MM.1S (cell line): ENCODE results near the gene LHFPL5.

ENCODE experiments used
- DNase-seq: peaks from one replicate; pipeline ENCODE4 v3.0.0-alpha.2; 2015
- H2AFZ ChIP-seq: fragments of 300-600 bp; sonication (generic); 2 replicates; pipeline ENCODE4 v1.6.0; 2016; ENCODE audit warnings: antibody characterized with exemption, low read length
- H3F3A ChIP-seq: fragments of 300-600 bp; sonication (generic); 2 replicates; pipeline ENCODE4 v1.6.1; 2016; ENCODE audit warnings: mild to moderate bottlenecking, antibody characterized with exemption, low read length, moderate library complexity, mixed read lengths; ENCODE audit not compliant: insufficient read depth
- H3K27ac ChIP-seq: fragments of 300-600 bp; sonication (generic); 2 replicates; pipeline ENCODE4 v1.5.1; 2016; ENCODE audit warnings: mild to moderate bottlenecking, low read length
- H3K27me3 ChIP-seq: fragments of 300-600 bp; sonication (generic); replicated peaks from 2 replicates; pipeline ENCODE4 v1.6.0; 2016; ENCODE audit warnings: low read length; ENCODE audit not compliant: insufficient read depth
- H3K36me3 ChIP-seq: fragments of 300-600 bp; sonication (generic); replicated peaks from 2 replicates; pipeline ENCODE4 v1.6.1; 2016; ENCODE audit warnings: mild to moderate bottlenecking, low read length, mixed read lengths; ENCODE audit not compliant: insufficient read depth
- H3K4me1 ChIP-seq: fragments of 300-600 bp; sonication (generic); 2 replicates; pipeline ENCODE4 v1.6.1; 2016; ENCODE audit warnings: low read length, mixed read lengths
- H3K4me2 ChIP-seq: fragments of 300-600 bp; sonication (generic); 2 replicates; pipeline ENCODE4 v1.6.0; 2016; ENCODE audit warnings: low read depth, low read length
- H3K4me3 ChIP-seq: fragments of 300-600 bp; sonication (generic); 2 replicates; pipeline ENCODE4 v1.5.1; 2016; ENCODE audit warnings: low read length, mixed read lengths
- H3K79me2 ChIP-seq: fragments of 300-600 bp; sonication (generic); 2 replicates; pipeline ENCODE4 v1.6.1; 2016; ENCODE audit warnings: mixed run types, low read length, mixed read lengths
- H3K9ac ChIP-seq: fragments of 300-600 bp; sonication (generic); 2 replicates; pipeline ENCODE4 v1.6.1; 2016; ENCODE audit warnings: low read length, mixed read lengths
- H3K9me2 ChIP-seq: fragments of 300-600 bp; sonication (generic); replicated peaks from 2 replicates; pipeline ENCODE4 v1.6.1; 2016; ENCODE audit warnings: mild to moderate bottlenecking, low read length, mixed read lengths; ENCODE audit not compliant: insufficient read depth
- H3K9me3 ChIP-seq: fragments of 300-600 bp; sonication (generic); replicated peaks from 2 replicates; pipeline ENCODE4 v1.6.1; 2016; ENCODE audit warnings: mild to moderate bottlenecking, low read length, mixed read lengths; ENCODE audit not compliant: insufficient read depth
- H4K20me1 ChIP-seq: fragments of 300-600 bp; sonication (generic); 2 replicates; pipeline ENCODE4 v1.6.1; 2016; ENCODE audit warnings: mild to moderate bottlenecking, low read length, moderate library complexity, mixed read lengths; ENCODE audit not compliant: insufficient read depth
- EZH2 ChIP-seq: fragments of 300-600 bp; sonication (generic); optimal IDR thresholded peaks from 2 replicates; pipeline ENCODE3; 2017; ENCODE audit warnings: low read depth, mild to moderate bottlenecking, antibody characterized with exemption, low read length, mixed read lengths
- EZH2phosphoT487 ChIP-seq: fragments of 300-600 bp; sonication (generic); IDR thresholded peaks from 2 replicates; pipeline ENCODE4 v1.6.1; 2018; ENCODE audit warnings: antibody characterized with exemption, low read length
- TF ChIP-seq, protein P1 (sequence below): fragments of 300-600 bp; sonication (generic); IDR thresholded peaks from 2 replicates; pipeline ENCODE4 v1.5.1; 2016; ENCODE audit warnings: antibody characterized with exemption, low read length, mixed read lengths

Gene LHFPL5

DNA sequence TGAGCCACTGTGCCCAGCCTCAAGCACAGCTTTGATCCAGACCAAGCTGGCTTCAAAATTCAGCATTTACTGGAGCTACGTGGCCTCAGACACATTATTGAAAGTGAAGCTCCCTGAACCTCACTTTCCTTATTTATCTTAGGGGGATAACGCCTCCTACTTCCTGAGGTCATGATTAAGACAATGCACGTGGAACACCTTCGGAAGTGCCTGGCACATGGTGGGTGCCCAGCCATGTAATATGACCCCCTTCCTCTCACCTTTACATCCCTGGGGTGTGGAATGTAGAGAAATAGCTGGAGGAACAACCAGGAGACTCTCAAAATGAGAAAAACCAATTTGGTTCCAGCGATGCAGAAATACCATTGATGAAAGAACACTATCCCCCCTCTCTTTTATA, 6.4 kb upstream of the LHFPL5 start:
- H3K36me3 ChIP-seq: no peaks in the 10 kb centered on the region
- no peak overlapping the region for H3K27ac ChIP-seq
- no peaks in the 10 kb centered on the region for H3K4me1 ChIP-seq
- H3K4me2 ChIP-seq: no peak overlapping the region
- no peaks in the 10 kb centered on the region for H3K9me2 ChIP-seq
- no peaks in the 10 kb centered on the region for H3K27me3 ChIP-seq
- DNase-seq: no peak
- no peaks in the 10 kb centered on the region for H3K79me2 ChIP-seq
- no peaks in the 10 kb centered on the region for H3K9me3 ChIP-seq
- H2AFZ ChIP-seq: no peak overlapping the region
- H3F3A ChIP-seq: no peaks in the 10 kb centered on the region
- H4K20me1 ChIP-seq: no peaks in the 10 kb centered on the region
- H3K4me3 ChIP-seq: no peak overlapping the region
- no peak overlapping the region for H3K9ac ChIP-seq
- TF ChIP-seq EZH2phosphoT487: no peak
- no peak for TF ChIP-seq EZH2
- TF ChIP-seq, protein P1, sequence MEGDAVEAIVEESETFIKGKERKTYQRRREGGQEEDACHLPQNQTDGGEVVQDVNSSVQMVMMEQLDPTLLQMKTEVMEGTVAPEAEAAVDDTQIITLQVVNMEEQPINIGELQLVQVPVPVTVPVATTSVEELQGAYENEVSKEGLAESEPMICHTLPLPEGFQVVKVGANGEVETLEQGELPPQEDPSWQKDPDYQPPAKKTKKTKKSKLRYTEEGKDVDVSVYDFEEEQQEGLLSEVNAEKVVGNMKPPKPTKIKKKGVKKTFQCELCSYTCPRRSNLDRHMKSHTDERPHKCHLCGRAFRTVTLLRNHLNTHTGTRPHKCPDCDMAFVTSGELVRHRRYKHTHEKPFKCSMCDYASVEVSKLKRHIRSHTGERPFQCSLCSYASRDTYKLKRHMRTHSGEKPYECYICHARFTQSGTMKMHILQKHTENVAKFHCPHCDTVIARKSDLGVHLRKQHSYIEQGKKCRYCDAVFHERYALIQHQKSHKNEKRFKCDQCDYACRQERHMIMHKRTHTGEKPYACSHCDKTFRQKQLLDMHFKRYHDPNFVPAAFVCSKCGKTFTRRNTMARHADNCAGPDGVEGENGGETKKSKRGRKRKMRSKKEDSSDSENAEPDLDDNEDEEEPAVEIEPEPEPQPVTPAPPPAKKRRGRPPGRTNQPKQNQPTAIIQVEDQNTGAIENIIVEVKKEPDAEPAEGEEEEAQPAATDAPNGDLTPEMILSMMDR: no peak

DNA sequence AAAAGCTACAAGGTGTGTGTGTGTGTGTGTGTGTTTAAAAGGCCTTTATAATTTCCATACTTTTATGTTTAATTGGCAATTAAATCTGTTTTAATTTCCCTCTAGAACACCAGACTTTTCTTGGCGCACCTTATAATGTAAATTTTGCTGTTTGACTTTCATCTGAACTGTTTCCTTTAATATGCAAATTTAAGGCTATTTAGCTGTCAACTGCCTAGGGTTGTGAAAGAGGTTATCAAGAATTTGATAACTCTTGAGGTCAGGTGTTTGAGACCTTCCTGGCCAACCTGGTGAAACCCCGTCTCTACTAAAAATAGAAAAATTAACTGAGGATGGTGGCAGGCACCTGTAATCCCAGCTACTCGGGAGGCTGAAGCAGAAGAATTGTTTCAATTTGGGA, 4.0 kb upstream of the LHFPL5 start:
- no peak overlapping the region for H3K27ac ChIP-seq
- H3K79me2 ChIP-seq: no peaks in the 10 kb centered on the region
- H3K4me1 ChIP-seq: no peaks in the 10 kb centered on the region
- H3K4me2 ChIP-seq: no peak overlapping the region
- no peak overlapping the region for H2AFZ ChIP-seq
- H3K27me3 ChIP-seq: no peaks in the 10 kb centered on the region
- no peaks in the 10 kb centered on the region for H3F3A ChIP-seq
- H3K9me2 ChIP-seq: no peaks in the 10 kb centered on the region
- H3K4me3 ChIP-seq: no peak overlapping the region
- no peaks in the 10 kb centered on the region for H3K9me3 ChIP-seq
- DNase-seq: no peak
- no peaks in the 10 kb centered on the region for H3K36me3 ChIP-seq
- TF ChIP-seq EZH2phosphoT487: no peak
- TF ChIP-seq EZH2: no peak
- TF ChIP-seq, protein P1: no peak
- H4K20me1 ChIP-seq: no peaks in the 10 kb centered on the region
- no peak overlapping the region for H3K9ac ChIP-seq

DNA sequence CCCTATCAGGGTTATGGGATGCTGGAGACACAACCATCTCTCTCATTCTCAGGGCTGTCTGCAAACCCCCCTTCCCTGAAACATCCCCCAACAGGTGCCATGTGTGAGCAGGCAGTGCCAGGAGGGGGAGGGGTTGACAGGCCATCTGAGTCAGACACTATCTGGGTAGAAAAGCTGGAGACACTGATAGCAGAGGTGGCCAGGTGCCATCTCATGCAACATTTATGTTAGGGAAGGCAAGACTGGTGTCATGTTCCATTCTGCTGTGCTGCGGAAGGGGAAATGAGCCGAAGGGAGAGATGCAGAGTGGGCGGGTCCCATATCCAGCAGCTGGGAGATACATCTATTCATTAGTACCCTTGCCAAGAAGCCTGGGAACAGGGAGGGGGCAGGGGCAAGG, 3.5 kb downstream of the LHFPL5 start:
- no peak for DNase-seq
- Histone ChIP-seq H3K4me2 (no peak overlapping the region), H3K9me2 (no peaks in the 10 kb centered on the region)

More for the DNA sequence above, 3.5 kb downstream of the LHFPL5 start:
- Histone ChIP-seq H3K27me3 (0 out of 2 replicates have a peak, but pooled peaks cover 4% of the 10 kb centered on the region), H3K4me1 (no peaks in the 10 kb centered on the region), H3K27ac (no peak overlapping the region), H3K9me3 (no peaks in the 10 kb centered on the region), H3K36me3 (no peaks in the 10 kb centered on the region), H3K79me2 (no peaks in the 10 kb centered on the region), H2AFZ (no peak overlapping the region), H3K9ac (no peak overlapping the region), H3F3A (no peaks in the 10 kb centered on the region), H3K4me3 (no peak overlapping the region), H4K20me1 (no peaks in the 10 kb centered on the region)
- TF ChIP-seq, protein P1: no peak
- TF ChIP-seq EZH2: no peak
- TF ChIP-seq EZH2phosphoT487: no peak
